PC-9 (cell line): ENCODE data around the gene DNMBP. TPM values are rescaled to one million over a fixed set of nuclear protein-coding genes. Genes with fewer than 3 reads are reported as not detected.

Experiments used
- BruUV-seq: library from RNA; stranded (reverse); fragments of 400-500 nt; replicated peaks from 2 replicates; lab custom pipeline; 2021; lab: Mats Ljungman, UMichigan
- CTCF ChIA-PET: fragments of 300-600 bp; sonication (Branson Sonifier 250); formaldehyde crosslinking; loops from one replicate; lab custom pipeline; 2022; ENCODE audit warnings: antibody characterized with exemption; lab: Charles Lee
- POLR2A ChIA-PET: fragments of 300-600 bp; sonication (Branson Sonifier 250); formaldehyde crosslinking; loops from one replicate; lab custom pipeline; 2022; ENCODE audit warnings: antibody characterized with exemption; ENCODE audit not compliant: unreplicated experiment; lab: Charles Lee
- DNase-seq, 2 experiments: peaks; one replicate each; pipeline versions ENCODE4 v3.0.0 to v3.0.0-alpha.2; 2015 to 2022; ENCODE audit warnings: mixed read lengths in 1 of 2
- H2AFZ ChIP-seq: fragments of 200-600 bp; sonication (generic); 2 replicates; pipeline ENCODE4 v1.8.1; 2017; ENCODE audit warnings: antibody characterized with exemption
- H3F3A ChIP-seq: fragments of 200-600 bp; sonication (generic); 2 replicates; pipeline ENCODE4 v1.8.1; 2017; ENCODE audit warnings: antibody characterized with exemption, mild to moderate bottlenecking, low read depth; ENCODE audit not compliant: insufficient read depth
- H3K27ac ChIP-seq: fragments of 200-600 bp; sonication (generic); 2 replicates; pipeline ENCODE4 v1.6.1; 2016; ENCODE audit warnings: mixed run types
- H3K27me3 ChIP-seq: fragments of 200-600 bp; sonication (generic); 2 replicates; pipeline ENCODE4 v1.6.1; 2016; ENCODE audit warnings: low read depth, mixed run types; ENCODE audit not compliant: insufficient read depth
- H3K36me3 ChIP-seq: fragments of 200-600 bp; sonication (generic); 2 replicates; pipeline ENCODE4 v1.6.1; 2016; ENCODE audit warnings: low read depth, mixed run types
- H3K4me1 ChIP-seq: fragments of 200-600 bp; sonication (generic); replicated peaks from 2 replicates; pipeline ENCODE4 v1.6.1; 2016; ENCODE audit warnings: mixed run types; ENCODE audit not compliant: insufficient read depth
- H3K4me2 ChIP-seq: fragments of 200-600 bp; sonication (generic); 2 replicates; pipeline ENCODE4 v1.6.1; 2017; ENCODE audit warnings: mixed run types
- H3K4me3 ChIP-seq: fragments of 200-600 bp; sonication (generic); 2 replicates; pipeline ENCODE4 v1.6.1; 2016; ENCODE audit warnings: mixed run types
- H3K79me2 ChIP-seq: fragments of 200-600 bp; sonication (generic); 2 replicates; pipeline ENCODE4 v1.6.1; 2017; ENCODE audit warnings: low read depth, mixed run types
- H3K9me2 ChIP-seq: fragments of 200-600 bp; sonication (generic); 2 replicates; pipeline ENCODE4 v1.8.1; 2017; ENCODE audit warnings: mild to moderate bottlenecking; ENCODE audit not compliant: insufficient read depth
- H3K9me3 ChIP-seq: fragments of 200-600 bp; sonication (generic); 2 replicates; pipeline ENCODE4 v1.8.1; 2016; ENCODE audit warnings: low read depth; ENCODE audit not compliant: insufficient read depth
- H4K20me1 ChIP-seq: fragments of 200-600 bp; sonication (generic); 2 replicates; pipeline ENCODE4 v1.8.1; 2017; ENCODE audit not compliant: insufficient read depth
- CTCF ChIP-seq: fragments of 200-600 bp; sonication (generic); conservative IDR thresholded peaks from 2 replicates; pipeline ENCODE4 v1.6.1; 2017; ENCODE audit warnings: mixed run types, antibody characterized with exemption, mild to moderate bottlenecking, moderate library complexity
- EZH2 ChIP-seq: fragments of 200-600 bp; sonication (generic); IDR thresholded peaks from 2 replicates; pipeline ENCODE4 v1.8.0; 2017; ENCODE audit warnings: antibody characterized with exemption, low read depth
- intact Hi-C: fragments of 100-400 bp; cut with micrococcal nuclease; formaldehyde crosslinking; loops from one replicate; pipeline ENCODE4 v1.10.0; 2022; ENCODE audit not compliant: unreplicated experiment
- total RNA-seq: library from RNA; stranded (reverse); gene quantifications from 2 replicates; pipeline ENCODE4 v1.2.3, GENCODE V29; 2021

The DNMBP gene
- total RNA-seq, 1 experiment from 2014 or later = 14.9 TPM

- H3K79me2 ChIP-seq = no peaks in the 10 kb centered on the region
- no peak overlapping the region for H3K4me2 ChIP-seq
- no peak overlapping the region for H2AFZ ChIP-seq
- no peaks in the 10 kb centered on the region for H3F3A ChIP-seq
- ChIA-PET CTCF (no interaction called here), POLR2A (no interaction called here)
- intact Hi-C loops = loop anchor here (1.0 to 10.0 kb wide), 2 partner anchors 33 to 69 kb away; no protein-coding TSS in a partner anchor
- no peak overlapping the region for H3K27ac ChIP-seq
- DNase-seq = peak in 1 of 2 experiments; percentile 16
- no peaks in the 10 kb centered on the region for H4K20me1 ChIP-seq
- no peak for TF ChIP-seq EZH2
- no peaks in the 10 kb centered on the region for H3K9me3 ChIP-seq
- no TSS peak for BruUV-seq
- no peaks in the 10 kb centered on the region for H3K27me3 ChIP-seq
- no peak overlapping the region for H3K4me3 ChIP-seq
- no peaks in the 10 kb centered on the region; the same call in 1 of the 2 replicates for H3K4me1 ChIP-seq
- no peaks in the 10 kb centered on the region for H3K36me3 ChIP-seq
- no peaks in the 10 kb centered on the region for H3K9me2 ChIP-seq
These were observed 34.0 kb upstream of the DNMBP start for GRCh38 chr10:100043796-100044195.

GRCh38 chr10:100043344-100043743 is 33.6 kb upstream of the DNMBP start:
- no peaks in the 10 kb centered on the region for H4K20me1 ChIP-seq
- H3K36me3 ChIP-seq = no peaks in the 10 kb centered on the region
- POLR2A ChIA-PET = interaction anchor here (0.7 kb wide), 1 partner anchor 83 kb away, joined by 3 read pairs; no protein-coding TSS in a partner anchor
- CTCF ChIA-PET = no interaction called here
- H3F3A ChIP-seq = no peaks in the 10 kb centered on the region
- no peaks in the 10 kb centered on the region for H3K9me2 ChIP-seq
- no peaks in the 10 kb centered on the region for H3K9me3 ChIP-seq
- H3K4me3 ChIP-seq = no peak overlapping the region
- intact Hi-C loops = loop anchor here (1.0 to 10.0 kb wide), 2 partner anchors 33 to 69 kb away; no protein-coding TSS in a partner anchor
- no peak overlapping the region for H3K4me2 ChIP-seq
- no peak overlapping the region for H3K27ac ChIP-seq
- peaks cover 4% of the 10 kb centered on the region; the same call in 1 of the 2 replicates for H3K4me1 ChIP-seq
- TF ChIP-seq EZH2 = no peak
- TF ChIP-seq CTCF = no peak
- H3K79me2 ChIP-seq = no peaks in the 10 kb centered on the region
- BruUV-seq = no TSS peak
- no peaks in the 10 kb centered on the region for H3K27me3 ChIP-seq
- peak; percentile 34 to 69 for DNase-seq
- H2AFZ ChIP-seq = no peak overlapping the region

- Histone ChIP-seq H3K36me3 (no peaks in the 10 kb centered on the region), H3K27me3 (no peaks in the 10 kb centered on the region), H3F3A (no peaks in the 10 kb centered on the region), H3K4me1 (peaks cover 8% of the 10 kb centered on the region; the same call in 1 of the 2 replicates), H4K20me1 (no peaks in the 10 kb centered on the region), H3K27ac (no peak overlapping the region), H2AFZ (no peak overlapping the region), H3K4me2 (no peak overlapping the region), H3K79me2 (no peaks in the 10 kb centered on the region), H3K9me3 (no peaks in the 10 kb centered on the region), H3K4me3 (no peak overlapping the region), H3K9me2 (no peaks in the 10 kb centered on the region)
- intact Hi-C loops = loop anchor here (10.0 kb wide), 1 partner anchor 67 kb away; no protein-coding TSS in a partner anchor
- TF ChIP-seq EZH2 (no peak), CTCF (no peak)
- DNase-seq = no peak
- ChIA-PET CTCF (no interaction called here), POLR2A (interaction anchor here (0.6 kb wide), 1 partner anchor 21 kb away, joined by 3 read pairs; no protein-coding TSS in a partner anchor)
- no TSS peak for BruUV-seq
These were observed 31.7 kb upstream of the DNMBP start for GRCh38 chr10:100041306-100042002.
